Suprapubic skin (tissue), 4 donors: ENCODE results near the gene PCCB. TPM values are rescaled to one million over a fixed set of nuclear protein-coding genes. Genes with fewer than 3 reads are reported as not detected.

ENCODE experiments used
- DNase-seq, 2 donors: peaks; one replicate each; pipeline ENCODE4 v3.0.0-alpha.2; 2019; ENCODE audit warnings: low spot score in 2 of 2
- H3K27ac ChIP-seq: fragments of 200-600 bp; sonication (generic); one replicate; pipeline ENCODE4 v1.5.1; 2019
- H3K27me3 ChIP-seq: fragments of 200-600 bp; sonication (generic); one replicate; pipeline ENCODE4 v1.5.1; 2019
- H3K36me3 ChIP-seq: fragments of 200-600 bp; sonication (generic); one replicate; pipeline ENCODE4 v1.5.1; 2019
- H3K4me1 ChIP-seq: fragments of 200-600 bp; sonication (generic); one replicate; pipeline ENCODE4 v1.5.1; 2019
- H3K4me3 ChIP-seq: fragments of 200-600 bp; sonication (generic); one replicate; pipeline ENCODE4 v1.5.1; 2019; ENCODE audit warnings: mild to moderate bottlenecking
- H3K9me3 ChIP-seq: fragments of 200-600 bp; sonication (generic); one replicate; pipeline ENCODE4 v1.5.1; 2019
- CTCF ChIP-seq, 2 donors: fragments of 200-600 bp in 1 of 2; fragments of 450-650 bp in 1 of 2; sonication (generic) in 1 of 2; IDR thresholded peaks; one replicate each; pipeline ENCODE4 v1.5.1; 2016 to 2019; ENCODE audit warnings: antibody characterized with exemption in 2 of 2, mild to moderate bottlenecking in 1 of 2, moderate library complexity in 1 of 2
- EP300 ChIP-seq: sonication (generic); formaldehyde crosslinking; IDR thresholded peaks from one replicate; pipeline ENCODE4 v1.6.1; 2017; ENCODE audit warnings: antibody characterized with exemption
- POLR2A ChIP-seq, 2 donors: fragments of 450-650 bp; IDR thresholded peaks; one replicate each; pipeline ENCODE4 v1.6.1; 2017; ENCODE audit warnings: antibody characterized with exemption in 2 of 2, mild to moderate bottlenecking in 2 of 2, moderate library complexity in 2 of 2
- POLR2AphosphoS5 ChIP-seq, 3 donors: sonication (generic); formaldehyde crosslinking; IDR thresholded peaks; one replicate each; pipeline ENCODE4 v1.6.1; 2017; ENCODE audit warnings: antibody characterized with exemption in 3 of 3
- WGBS: methylation state at CpG from one replicate; pipeline ENCODE4 v1.1.5; 2018; 5-methylcytosine and 5-hydroxymethylcytosine counted together
- total RNA-seq, 4 donors: library from RNA; depleted of rRNA; stranded (reverse); fragments of >200 nt; gene quantifications; one replicate each; pipeline ENCODE4 v1.1.0, GENCODE V29; 2016

PCCB gene
- total RNA-seq, 4 donors from 2014 or later, result 23.0 to 34.7 (median 28.6) TPM

DNA sequence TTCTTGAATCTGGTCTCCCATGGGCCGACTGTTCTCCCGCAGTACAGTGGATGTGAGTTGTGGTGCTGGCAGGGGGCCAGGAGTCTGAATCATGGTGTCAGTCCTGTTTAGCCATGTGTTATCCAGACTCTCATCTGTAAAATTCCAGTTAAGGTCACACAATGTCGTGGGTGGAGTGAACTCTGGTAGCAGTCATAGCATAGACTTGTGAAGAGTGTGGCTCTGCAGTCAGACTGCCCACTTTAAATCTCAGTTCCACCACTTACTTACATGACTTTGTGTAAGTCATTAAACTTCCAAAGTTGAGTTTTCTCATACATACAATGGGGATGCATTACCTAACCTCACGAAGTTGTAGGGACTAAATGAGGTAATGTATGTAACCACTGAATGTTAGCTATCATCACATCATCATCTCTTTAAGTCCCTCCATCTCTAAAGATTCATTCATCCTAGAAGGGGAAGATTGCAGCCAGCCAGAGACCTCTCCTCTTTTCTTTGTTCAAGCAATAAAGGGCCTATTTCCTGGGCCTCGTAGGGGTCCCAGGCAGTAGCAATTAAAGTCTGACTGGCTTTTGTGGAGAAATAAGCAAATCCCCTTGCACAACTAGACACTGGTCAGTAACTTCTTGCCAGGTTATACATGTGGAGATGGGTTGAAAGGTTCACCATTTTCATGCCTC is 93.9 kb downstream of the PCCB start:
- H3K9me3 ChIP-seq, result no peaks in the 10 kb centered on the region
- peaks cover 63% of the 10 kb centered on the region for H3K36me3 ChIP-seq
- peak; percentile 86 to 94 for DNase-seq
- H3K4me3 ChIP-seq, result no peak overlapping the region
- peaks cover 7% of the 10 kb centered on the region for H3K4me1 ChIP-seq
- H3K27me3 ChIP-seq, result no peaks in the 10 kb centered on the region
- H3K27ac ChIP-seq, result no peak overlapping the region
- WGBS, result 46% methylated on average over 5 of the region's 5 CpGs
- TF ChIP-seq POLR2AphosphoS5 (IDR thresholded peaks at IDR 0.05) (peak in 1 of 3 donors; percentile 41), CTCF (IDR thresholded peaks at IDR 0.05) (no peak)

GRCh38 chr3:136346486-136346885 is 96.3 kb downstream of the PCCB start:
- Histone ChIP-seq H3K27ac (no peak overlapping the region), H3K27me3 (no peaks in the 10 kb centered on the region), H3K4me3 (no peak overlapping the region), H3K9me3 (no peaks in the 10 kb centered on the region), H3K4me1 (peaks cover 7% of the 10 kb centered on the region), H3K36me3 (peaks cover 55% of the 10 kb centered on the region)
- WGBS, result 88% methylated on average over 5 of the region's 5 CpGs
- DNase-seq, result no peak
- TF ChIP-seq EP300 (no peak), POLR2AphosphoS5 (IDR thresholded peaks at IDR 0.05) (no peak), CTCF (IDR thresholded peaks at IDR 0.05) (no peak), POLR2A (IDR thresholded peaks at IDR 0.05) (no peak)

DNA sequence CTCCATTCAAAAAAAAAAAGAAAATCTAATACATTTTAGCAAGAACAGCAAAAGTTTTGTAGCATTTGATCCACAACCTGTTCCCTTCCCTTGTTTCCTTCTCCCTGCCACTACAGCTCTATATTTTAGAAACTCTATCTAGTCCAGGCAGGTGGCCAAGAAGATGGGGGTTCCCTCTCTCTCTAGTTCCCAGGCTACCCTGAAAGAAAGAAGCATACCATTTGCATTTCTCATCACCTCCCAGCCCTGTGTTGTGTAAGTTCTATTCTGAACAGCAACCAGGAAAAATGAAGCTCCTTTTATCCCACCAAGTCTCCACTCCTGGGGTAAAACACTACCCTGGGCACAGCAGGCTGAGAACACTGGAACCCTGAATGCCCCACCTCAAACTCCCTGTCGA is 100.0 kb downstream of the PCCB start:
- no peaks in the 10 kb centered on the region for H3K9me3 ChIP-seq
- DNase-seq, result no peak
- WGBS, result 77% methylated on average over 1 of the region's 1 CpG
- no peak overlapping the region for H3K4me3 ChIP-seq
- no peak for TF ChIP-seq POLR2A (IDR thresholded peaks at IDR 0.05)
- no peak for TF ChIP-seq POLR2AphosphoS5 (IDR thresholded peaks at IDR 0.05)
- TF ChIP-seq CTCF (IDR thresholded peaks at IDR 0.05), result no peak
- TF ChIP-seq EP300, result no peak
- peaks cover 40% of the 10 kb centered on the region for H3K36me3 ChIP-seq
- no peaks in the 10 kb centered on the region for H3K27me3 ChIP-seq
- H3K27ac ChIP-seq, result no peak overlapping the region
- H3K4me1 ChIP-seq, result no peaks in the 10 kb centered on the region

- Histone ChIP-seq H3K27me3 (no peaks in the 10 kb centered on the region), H3K36me3 (peaks cover 39% of the 10 kb centered on the region), H3K4me1 (no peaks in the 10 kb centered on the region), H3K27ac (no peak overlapping the region), H3K4me3 (no peak overlapping the region), H3K9me3 (no peaks in the 10 kb centered on the region)
- WGBS, result 77% methylated on average over 2 of the region's 2 CpGs
- TF ChIP-seq POLR2AphosphoS5 (IDR thresholded peaks at IDR 0.05) (no peak), CTCF (IDR thresholded peaks at IDR 0.05) (no peak), EP300 (no peak), POLR2A (IDR thresholded peaks at IDR 0.05) (no peak)
- no peak for DNase-seq
Observed at GRCh38 chr3:136350557-136350956, 100.4 kb downstream of the PCCB start.

- TF ChIP-seq POLR2A (IDR thresholded peaks at IDR 0.05), result no peak
- TF ChIP-seq EP300, result no peak
- TF ChIP-seq CTCF (IDR thresholded peaks at IDR 0.05), result no peak
- no peak for TF ChIP-seq POLR2AphosphoS5 (IDR thresholded peaks at IDR 0.05)
- Histone ChIP-seq H3K9me3 (no peaks in the 10 kb centered on the region), H3K4me3 (no peak overlapping the region), H3K36me3 (peaks cover 39% of the 10 kb centered on the region), H3K27ac (no peak overlapping the region), H3K4me1 (no peaks in the 10 kb centered on the region), H3K27me3 (no peaks in the 10 kb centered on the region)
- DNase-seq, result no peak
- 79% methylated on average over 1 of the region's 1 CpG for WGBS
Observed at GRCh38 chr3:136351351-136351750, 101.2 kb downstream of the PCCB start.
